ENCODE results near the gene ACBD7.

DNA sequence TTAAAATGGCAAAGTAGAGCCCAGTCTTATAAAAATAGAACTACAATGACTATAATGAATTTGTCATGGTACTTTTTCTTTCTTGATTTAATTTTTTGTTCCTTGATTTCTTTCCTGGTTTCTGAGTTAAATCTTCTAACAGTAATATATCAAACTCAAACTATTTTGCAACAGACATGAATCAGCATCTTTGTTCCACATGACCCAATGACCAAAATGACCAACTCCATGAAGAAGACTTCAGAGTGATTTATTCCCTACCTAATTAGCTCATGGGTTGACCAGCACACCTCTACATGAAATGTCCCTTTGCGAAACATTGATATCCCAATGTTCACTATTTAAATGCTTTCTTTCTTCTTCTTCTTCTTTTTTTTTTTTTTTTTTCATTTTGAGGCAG, 49.1 kb upstream of the ACBD7 start:
- TF ChIP-seq, protein P1, sequence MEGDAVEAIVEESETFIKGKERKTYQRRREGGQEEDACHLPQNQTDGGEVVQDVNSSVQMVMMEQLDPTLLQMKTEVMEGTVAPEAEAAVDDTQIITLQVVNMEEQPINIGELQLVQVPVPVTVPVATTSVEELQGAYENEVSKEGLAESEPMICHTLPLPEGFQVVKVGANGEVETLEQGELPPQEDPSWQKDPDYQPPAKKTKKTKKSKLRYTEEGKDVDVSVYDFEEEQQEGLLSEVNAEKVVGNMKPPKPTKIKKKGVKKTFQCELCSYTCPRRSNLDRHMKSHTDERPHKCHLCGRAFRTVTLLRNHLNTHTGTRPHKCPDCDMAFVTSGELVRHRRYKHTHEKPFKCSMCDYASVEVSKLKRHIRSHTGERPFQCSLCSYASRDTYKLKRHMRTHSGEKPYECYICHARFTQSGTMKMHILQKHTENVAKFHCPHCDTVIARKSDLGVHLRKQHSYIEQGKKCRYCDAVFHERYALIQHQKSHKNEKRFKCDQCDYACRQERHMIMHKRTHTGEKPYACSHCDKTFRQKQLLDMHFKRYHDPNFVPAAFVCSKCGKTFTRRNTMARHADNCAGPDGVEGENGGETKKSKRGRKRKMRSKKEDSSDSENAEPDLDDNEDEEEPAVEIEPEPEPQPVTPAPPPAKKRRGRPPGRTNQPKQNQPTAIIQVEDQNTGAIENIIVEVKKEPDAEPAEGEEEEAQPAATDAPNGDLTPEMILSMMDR (IDR thresholded peaks at IDR 0.05) = no peak
- TF ChIP-seq POLR2A (IDR thresholded peaks at IDR 0.05) = no peak
